Smooth muscle cell (in vitro differentiated cells): Measurements from ENCODE around the gene COL6A1. TPM values are rescaled to one million over a fixed set of nuclear protein-coding genes. Genes with fewer than 3 reads are reported as not detected.

Experiments used
- DNase-seq: peaks from one replicate; lab custom pipeline; 2025; ENCODE audit not compliant: unreplicated experiment; lab: John Stamatoyannopoulos, UW
- H2AFZ ChIP-seq: fragments of 200-600 bp; sonication (generic); 2 replicates; pipeline ENCODE4 v1.6.0; 2016; ENCODE audit warnings: antibody characterized with exemption, low read depth, mild to moderate bottlenecking
- H3F3A ChIP-seq: fragments of 200-600 bp; sonication (generic); 2 replicates; pipeline ENCODE4 v1.6.0; 2017; ENCODE audit warnings: antibody characterized with exemption, low read depth
- H3K27ac ChIP-seq: fragments of 200-600 bp; sonication (generic); 2 replicates; pipeline ENCODE4 v1.5.1; 2016; ENCODE audit warnings: low read depth, mild to moderate bottlenecking
- H3K27me3 ChIP-seq: fragments of 200-600 bp; sonication (generic); 2 replicates; pipeline ENCODE4 v1.6.1; 2016; ENCODE audit warnings: low read depth, mild to moderate bottlenecking
- H3K36me3 ChIP-seq: fragments of 200-600 bp; sonication (generic); 2 replicates; pipeline ENCODE4 v1.5.1; 2016; ENCODE audit warnings: low read depth
- H3K4me1 ChIP-seq: fragments of 200-600 bp; sonication (generic); 2 replicates; pipeline ENCODE4 v1.5.1; 2016; ENCODE audit warnings: low read depth
- H3K4me2 ChIP-seq: fragments of 200-600 bp; sonication (generic); 2 replicates; pipeline ENCODE4 v1.6.0; 2016; ENCODE audit warnings: mild to moderate bottlenecking
- H3K4me3 ChIP-seq: fragments of 200-600 bp; sonication (generic); 2 replicates; pipeline ENCODE4 v1.5.1; 2016; ENCODE audit warnings: mild to moderate bottlenecking
- H3K79me2 ChIP-seq: fragments of 200-600 bp; sonication (generic); 2 replicates; pipeline ENCODE4 v1.6.0; 2016; ENCODE audit warnings: low read depth, mild to moderate bottlenecking
- H3K9ac ChIP-seq: fragments of 200-600 bp; sonication (generic); 2 replicates; pipeline ENCODE4 v1.6.0; 2016; ENCODE audit warnings: low read depth
- H3K9me3 ChIP-seq: fragments of 200-600 bp; sonication (generic); replicated peaks from 2 replicates; pipeline ENCODE4 v1.5.1; 2016; ENCODE audit warnings: low read depth
- H4K20me1 ChIP-seq: fragments of 200-600 bp; sonication (generic); 2 replicates; pipeline ENCODE4 v1.6.0; 2016; ENCODE audit warnings: low read depth
- CTCF ChIP-seq: fragments of 200-600 bp; sonication (generic); IDR thresholded peaks from 2 replicates; pipeline ENCODE4 v1.5.1; 2017; ENCODE audit warnings: borderline replicate concordance, mild to moderate bottlenecking, antibody characterized with exemption; ENCODE audit not compliant: insufficient read depth, poor library complexity, severe bottlenecking
- WGBS: methylation state at CpG from one replicate; pipeline ENCODE4 v1.1.7; 2016; ENCODE audit warnings: low lambda C conversion rate; 5-methylcytosine and 5-hydroxymethylcytosine counted together
- polyA plus RNA-seq: library from polyadenylated mRNA; unstranded; fragments of >200 nt; fragmentation: Nextera tagmentation; extraction: Ambion mirVana; gene quantifications from 2 replicates; pipeline ENCODE4 v1.2.1, GENCODE V29; 2016
- total RNA-seq: library from RNA; depleted of rRNA; stranded (reverse); fragments of >200 nt; gene quantifications from 2 replicates; pipeline ENCODE4 v1.2.3, GENCODE V29; 2014

Gene COL6A1
- total and polyA plus RNA-seq, 2 experiments from 2014 or later = 1,292 to 2,827 TPM

GRCh38 chr21:46021398-46021797, 39.8 kb downstream of the COL6A1 start:
- H3K9me3 ChIP-seq = no peaks in the 10 kb centered on the region
- WGBS = 58% methylated on average over 7 of the region's 7 CpGs
- no peaks in the 10 kb centered on the region for H3K27me3 ChIP-seq
- no peak overlapping the region for H3K4me3 ChIP-seq
- peaks cover 18% of the 10 kb centered on the region for H3K4me1 ChIP-seq
- TF ChIP-seq CTCF = no peak
- peaks cover 34% of the 10 kb centered on the region for H3F3A ChIP-seq
- H3K36me3 ChIP-seq = no peaks in the 10 kb centered on the region
- peak overlapping the region; percentile 34 for H3K4me2 ChIP-seq
- H3K79me2 ChIP-seq = peaks cover 9% of the 10 kb centered on the region
- no peak overlapping the region for H2AFZ ChIP-seq
- no peaks in the 10 kb centered on the region for H4K20me1 ChIP-seq
- H3K27ac ChIP-seq = peak overlapping the region; percentile 94
- DNase-seq = no peak
- H3K9ac ChIP-seq = no peak overlapping the region

GRCh38 chr21:46021978-46022544, 40.5 kb downstream of the COL6A1 start:
- H3F3A ChIP-seq = peaks cover 41% of the 10 kb centered on the region
- peak overlapping the region; percentile 94 for H3K27ac ChIP-seq
- TF ChIP-seq CTCF = no peak
- H3K9ac ChIP-seq = no peak overlapping the region
- H3K4me1 ChIP-seq = peaks cover 18% of the 10 kb centered on the region
- H4K20me1 ChIP-seq = no peaks in the 10 kb centered on the region
- peak overlapping the region; percentile 34 for H3K4me2 ChIP-seq
- H3K9me3 ChIP-seq = no peaks in the 10 kb centered on the region
- no peaks in the 10 kb centered on the region for H3K27me3 ChIP-seq
- H3K79me2 ChIP-seq = peaks cover 9% of the 10 kb centered on the region
- no peak for DNase-seq
- H2AFZ ChIP-seq = no peak overlapping the region
- no peak overlapping the region for H3K4me3 ChIP-seq
- WGBS = 66% methylated on average over 23 of the region's 23 CpGs
- H3K36me3 ChIP-seq = no peaks in the 10 kb centered on the region

- no peak for TF ChIP-seq CTCF
Observed at GRCh38 chr21:46022551-46023525, 41.3 kb downstream of the COL6A1 start.

More at GRCh38 chr21:46022551-46023525, 41.3 kb downstream of the COL6A1 start:
- Histone ChIP-seq H3K36me3 (no peaks in the 10 kb centered on the region), H3K4me2 (peak overlapping the region; percentile 68), H3K4me3 (no peak overlapping the region), H2AFZ (no peak overlapping the region), H3K9me3 (no peaks in the 10 kb centered on the region), H3K27ac (peak overlapping the region; percentile 94), H4K20me1 (no peaks in the 10 kb centered on the region), H3K4me1 (peaks cover 22% of the 10 kb centered on the region), H3K79me2 (peaks cover 9% of the 10 kb centered on the region), H3K27me3 (no peaks in the 10 kb centered on the region), H3F3A (peaks cover 48% of the 10 kb centered on the region), H3K9ac (peak overlapping the region; percentile 56)
- WGBS = 81% methylated on average over 36 of the region's 36 CpGs
- DNase-seq = no peak
